Measurements from ENCODE around the gene ZDHHC11B. TPM values are rescaled to one million over a fixed set of nuclear protein-coding genes. Genes with fewer than 3 reads are reported as not detected.

ZDHHC11B gene
- polyA plus RNA-seq, 1 donor from 2014 or later, result 9.9 TPM

- no peak overlapping the region for H3K4me2 ChIP-seq (ENCODE audit: low read length)
- H3K9me2 ChIP-seq (ENCODE audit: insufficient read depth, low read length), result no peaks in the 10 kb centered on the region
- H4K20me1 ChIP-seq (ENCODE audit: insufficient read depth), result no peaks in the 10 kb centered on the region
- TF ChIP-seq RAD21 (conservative IDR thresholded peaks at IDR 0.05) (no peak), CTCF (IDR thresholded peaks at IDR 0.05; ENCODE audit: poor library complexity, severe bottlenecking) (no peak), REST (IDR thresholded peaks at IDR 0.05; ENCODE audit: borderline replicate concordance) (no peak), EZH2 (IDR thresholded peaks at IDR 0.05; ENCODE audit: borderline replicate concordance, insufficient read depth, low read length, poor library complexity, severe bottlenecking) (no peak), POLR2AphosphoS5 (IDR thresholded peaks at IDR 0.05) (no peak), MXI1 (conservative IDR thresholded peaks at IDR 0.05; ENCODE audit: poor library complexity, severe bottlenecking) (no peak), SMC3 (conservative IDR thresholded peaks at IDR 0.05; ENCODE audit: poor library complexity) (no peak), TAF1 (IDR thresholded peaks at IDR 0.05; ENCODE audit: low read depth) (no peak), EP300 (conservative IDR thresholded peaks at IDR 0.05; ENCODE audit: poor library complexity, severe bottlenecking) (no peak)
- H3K4me3 ChIP-seq (ENCODE audit: low read length), result no peak overlapping the region
- H3K9me3 ChIP-seq (ENCODE audit: low read length), result no peaks in the 10 kb centered on the region
- no peaks in the 10 kb centered on the region for H3F3A ChIP-seq (ENCODE audit: insufficient read depth, low read length, poor library complexity, severe bottlenecking)
- H2AFZ ChIP-seq (ENCODE audit: low read depth, low read length), result no peak overlapping the region
- no peaks in the 10 kb centered on the region for H3K27me3 ChIP-seq (ENCODE audit: insufficient read depth, low read depth, low read length)
- H3K79me2 ChIP-seq (replicated peaks; ENCODE audit: insufficient read depth, low read length), result no peaks in the 10 kb centered on the region
- H3K9ac ChIP-seq (ENCODE audit: low read length), result no peak overlapping the region
- no peaks in the 10 kb centered on the region for H3K36me3 ChIP-seq (ENCODE audit: insufficient read depth, low read length)
- no peak overlapping the region for H3K27ac ChIP-seq (ENCODE audit: low read length)
Observed at GRCh38 chr5:665956-666711, 118.4 kb downstream of the ZDHHC11B start.

- Histone ChIP-seq H3K4me3 (ENCODE audit: low read length) (no peak overlapping the region), H3K79me2 (replicated peaks; ENCODE audit: insufficient read depth, low read length) (no peaks in the 10 kb centered on the region), H3K9me3 (ENCODE audit: low read length) (no peaks in the 10 kb centered on the region), H3K36me3 (ENCODE audit: insufficient read depth, low read length) (no peaks in the 10 kb centered on the region), H3K4me2 (ENCODE audit: low read length) (no peak overlapping the region), H3K9me2 (ENCODE audit: insufficient read depth, low read length) (no peaks in the 10 kb centered on the region), H2AFZ (ENCODE audit: low read depth, low read length) (no peak overlapping the region), H3K9ac (ENCODE audit: low read length) (no peak overlapping the region), H3F3A (ENCODE audit: insufficient read depth, low read length, poor library complexity, severe bottlenecking) (no peaks in the 10 kb centered on the region), H4K20me1 (ENCODE audit: insufficient read depth) (no peaks in the 10 kb centered on the region), H3K27ac (ENCODE audit: low read length) (no peak overlapping the region), H3K27me3 (ENCODE audit: insufficient read depth, low read depth, low read length) (no peaks in the 10 kb centered on the region)
- no peak for TF ChIP-seq RAD21 (conservative IDR thresholded peaks at IDR 0.05)
- TF ChIP-seq SMC3 (conservative IDR thresholded peaks at IDR 0.05; ENCODE audit: poor library complexity), result no peak
- no peak for TF ChIP-seq REST (IDR thresholded peaks at IDR 0.05; ENCODE audit: borderline replicate concordance)
- TF ChIP-seq POLR2AphosphoS5 (IDR thresholded peaks at IDR 0.05), result no peak
- no peak for TF ChIP-seq TAF1 (IDR thresholded peaks at IDR 0.05; ENCODE audit: low read depth)
- no peak for TF ChIP-seq EP300 (conservative IDR thresholded peaks at IDR 0.05; ENCODE audit: poor library complexity, severe bottlenecking)
- no peak for TF ChIP-seq MXI1 (conservative IDR thresholded peaks at IDR 0.05; ENCODE audit: poor library complexity, severe bottlenecking)
- TF ChIP-seq CTCF (IDR thresholded peaks at IDR 0.05; ENCODE audit: poor library complexity, severe bottlenecking), result no peak
- TF ChIP-seq EZH2 (IDR thresholded peaks at IDR 0.05; ENCODE audit: borderline replicate concordance, insufficient read depth, low read length, poor library complexity, severe bottlenecking), result no peak
Observed at GRCh38 chr5:665541-665955, 119.0 kb downstream of the ZDHHC11B start.
